ENCODE measurements around the gene CRHR1.

The CRHR1 gene
- long read RNA-seq = 0 reads

DNA sequence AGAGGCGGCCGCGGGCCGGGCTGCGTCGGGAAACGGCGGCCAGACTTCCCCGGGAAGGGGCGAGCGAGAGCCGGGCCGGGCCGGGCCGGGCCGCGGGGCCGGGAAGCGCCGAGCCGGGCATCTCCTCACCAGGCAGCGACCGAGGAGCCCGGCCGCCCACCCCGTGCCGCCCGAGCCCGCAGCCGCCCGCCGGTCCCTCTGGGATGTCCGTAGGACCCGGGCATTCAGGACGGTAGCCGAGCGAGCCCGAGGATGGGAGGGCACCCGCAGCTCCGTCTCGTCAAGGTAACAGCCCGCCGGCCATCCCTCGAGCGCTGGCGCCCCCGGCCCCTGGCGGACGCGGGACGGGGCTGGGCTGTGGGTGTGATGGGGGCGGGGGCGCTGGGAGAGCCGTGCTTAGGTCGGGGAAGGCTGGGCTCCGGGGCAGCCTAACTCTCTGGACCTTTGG lies at the start of gene CRHR1:
TSS of gene CRHR1 (plus strand) at position 28 of the 448 bp plus-strand sequence. CDS start at position 253, 225 bp downstream.
- no peak within 1 kb of the TSS for H3K27ac ChIP-seq (replicated peaks)
- DNase-seq (ENCODE audit: low read depth in 1 of 2, low spot score in 1 of 2) = no peak
- H3K4me3 ChIP-seq (replicated peaks; ENCODE audit: insufficient read depth, low read length) = peak within 1 kb of the TSS; percentile 11
- H3K27me3 ChIP-seq (ENCODE audit: insufficient read depth, poor library complexity, severe bottlenecking) = peaks cover 57% of the 10 kb centered on the region
- TF ChIP-seq, protein P1, sequence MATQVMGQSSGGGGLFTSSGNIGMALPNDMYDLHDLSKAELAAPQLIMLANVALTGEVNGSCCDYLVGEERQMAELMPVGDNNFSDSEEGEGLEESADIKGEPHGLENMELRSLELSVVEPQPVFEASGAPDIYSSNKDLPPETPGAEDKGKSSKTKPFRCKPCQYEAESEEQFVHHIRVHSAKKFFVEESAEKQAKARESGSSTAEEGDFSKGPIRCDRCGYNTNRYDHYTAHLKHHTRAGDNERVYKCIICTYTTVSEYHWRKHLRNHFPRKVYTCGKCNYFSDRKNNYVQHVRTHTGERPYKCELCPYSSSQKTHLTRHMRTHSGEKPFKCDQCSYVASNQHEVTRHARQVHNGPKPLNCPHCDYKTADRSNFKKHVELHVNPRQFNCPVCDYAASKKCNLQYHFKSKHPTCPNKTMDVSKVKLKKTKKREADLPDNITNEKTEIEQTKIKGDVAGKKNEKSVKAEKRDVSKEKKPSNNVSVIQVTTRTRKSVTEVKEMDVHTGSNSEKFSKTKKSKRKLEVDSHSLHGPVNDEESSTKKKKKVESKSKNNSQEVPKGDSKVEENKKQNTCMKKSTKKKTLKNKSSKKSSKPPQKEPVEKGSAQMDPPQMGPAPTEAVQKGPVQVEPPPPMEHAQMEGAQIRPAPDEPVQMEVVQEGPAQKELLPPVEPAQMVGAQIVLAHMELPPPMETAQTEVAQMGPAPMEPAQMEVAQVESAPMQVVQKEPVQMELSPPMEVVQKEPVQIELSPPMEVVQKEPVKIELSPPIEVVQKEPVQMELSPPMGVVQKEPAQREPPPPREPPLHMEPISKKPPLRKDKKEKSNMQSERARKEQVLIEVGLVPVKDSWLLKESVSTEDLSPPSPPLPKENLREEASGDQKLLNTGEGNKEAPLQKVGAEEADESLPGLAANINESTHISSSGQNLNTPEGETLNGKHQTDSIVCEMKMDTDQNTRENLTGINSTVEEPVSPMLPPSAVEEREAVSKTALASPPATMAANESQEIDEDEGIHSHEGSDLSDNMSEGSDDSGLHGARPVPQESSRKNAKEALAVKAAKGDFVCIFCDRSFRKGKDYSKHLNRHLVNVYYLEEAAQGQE (IDR thresholded peaks at IDR 0.05; ENCODE audit: insufficient replicate concordance, low read depth) = no peak
- TF ChIP-seq SPI1 (IDR thresholded peaks at IDR 0.05; ENCODE audit: borderline replicate concordance, low read depth) (no peak), GABPA (IDR thresholded peaks at IDR 0.05; ENCODE audit: low read depth) (no peak)

DNA sequence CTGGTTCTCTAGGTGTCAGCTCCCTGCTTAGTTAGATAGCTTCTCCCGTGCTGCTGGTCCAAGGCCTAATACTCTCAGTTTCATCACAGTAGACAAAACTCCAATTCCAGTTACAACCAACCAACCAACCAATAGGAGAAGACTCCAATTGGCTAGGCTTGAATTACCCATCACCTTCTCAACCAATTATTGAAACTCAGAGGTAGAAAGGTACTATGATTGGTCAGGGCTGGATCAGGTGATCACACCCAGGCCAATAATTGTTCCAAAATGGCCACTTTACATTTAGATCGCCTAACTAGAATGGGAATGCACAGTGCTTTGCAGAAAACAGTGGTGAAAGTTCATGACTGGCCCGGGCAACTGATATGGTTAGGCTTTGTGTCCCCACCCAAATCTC lies 49.5 kb upstream of the CRHR1 start:
- no peak for DNase-seq (ENCODE audit: low read depth in 1 of 2, low spot score in 1 of 2)
- Histone ChIP-seq H3K27me3 (ENCODE audit: insufficient read depth, poor library complexity, severe bottlenecking) (no peaks in the 10 kb centered on the region), H3K27ac (replicated peaks) (no peak overlapping the region), H3K4me3 (replicated peaks; ENCODE audit: insufficient read depth, low read length) (no peak overlapping the region)
- TF ChIP-seq GABPA (IDR thresholded peaks at IDR 0.05; ENCODE audit: low read depth) = no peak
- no peak for TF ChIP-seq SPI1 (IDR thresholded peaks at IDR 0.05; ENCODE audit: borderline replicate concordance, low read depth)
- no peak for TF ChIP-seq POLR2AphosphoS5 (IDR thresholded peaks at IDR 0.05; ENCODE audit: low read depth)

DNA sequence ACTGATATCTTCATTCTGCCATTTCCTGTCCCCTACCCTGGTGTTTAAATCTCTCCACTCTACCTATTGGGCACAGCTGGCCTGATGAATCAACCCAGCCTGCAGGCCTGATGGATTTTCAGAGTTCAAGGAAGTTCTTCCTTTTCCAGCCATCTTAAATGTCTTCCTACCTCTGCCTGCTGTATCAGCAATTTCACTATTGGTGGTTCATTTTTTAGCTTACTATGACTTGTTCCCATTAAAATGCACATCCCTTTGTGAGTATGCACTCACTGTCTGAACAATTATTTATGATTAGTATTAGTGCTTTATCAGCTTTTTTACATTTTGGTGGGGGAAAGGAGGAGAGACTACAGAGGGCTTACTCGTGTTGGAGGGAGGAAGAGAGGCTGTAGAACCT lies 48.6 kb upstream of the CRHR1 start:
- Histone ChIP-seq H3K4me3 (replicated peaks; ENCODE audit: insufficient read depth, low read length) (no peak overlapping the region), H3K27ac (replicated peaks) (no peak overlapping the region), H3K27me3 (ENCODE audit: insufficient read depth, poor library complexity, severe bottlenecking) (no peaks in the 10 kb centered on the region)
- DNase-seq (ENCODE audit: low read depth in 1 of 2, low spot score in 1 of 2) = no peak
- no peak for TF ChIP-seq GABPA (IDR thresholded peaks at IDR 0.05; ENCODE audit: low read depth)
- TF ChIP-seq, protein P1 (IDR thresholded peaks at IDR 0.05; ENCODE audit: insufficient replicate concordance, low read depth) = no peak
- TF ChIP-seq POLR2AphosphoS5 (IDR thresholded peaks at IDR 0.05; ENCODE audit: low read depth) = no peak
- TF ChIP-seq SPI1 (IDR thresholded peaks at IDR 0.05; ENCODE audit: borderline replicate concordance, low read depth) = no peak
- TF ChIP-seq, protein P2, sequence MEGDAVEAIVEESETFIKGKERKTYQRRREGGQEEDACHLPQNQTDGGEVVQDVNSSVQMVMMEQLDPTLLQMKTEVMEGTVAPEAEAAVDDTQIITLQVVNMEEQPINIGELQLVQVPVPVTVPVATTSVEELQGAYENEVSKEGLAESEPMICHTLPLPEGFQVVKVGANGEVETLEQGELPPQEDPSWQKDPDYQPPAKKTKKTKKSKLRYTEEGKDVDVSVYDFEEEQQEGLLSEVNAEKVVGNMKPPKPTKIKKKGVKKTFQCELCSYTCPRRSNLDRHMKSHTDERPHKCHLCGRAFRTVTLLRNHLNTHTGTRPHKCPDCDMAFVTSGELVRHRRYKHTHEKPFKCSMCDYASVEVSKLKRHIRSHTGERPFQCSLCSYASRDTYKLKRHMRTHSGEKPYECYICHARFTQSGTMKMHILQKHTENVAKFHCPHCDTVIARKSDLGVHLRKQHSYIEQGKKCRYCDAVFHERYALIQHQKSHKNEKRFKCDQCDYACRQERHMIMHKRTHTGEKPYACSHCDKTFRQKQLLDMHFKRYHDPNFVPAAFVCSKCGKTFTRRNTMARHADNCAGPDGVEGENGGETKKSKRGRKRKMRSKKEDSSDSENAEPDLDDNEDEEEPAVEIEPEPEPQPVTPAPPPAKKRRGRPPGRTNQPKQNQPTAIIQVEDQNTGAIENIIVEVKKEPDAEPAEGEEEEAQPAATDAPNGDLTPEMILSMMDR (IDR thresholded peaks at IDR 0.05; ENCODE audit: insufficient read depth, low read length) = no peak

DNA sequence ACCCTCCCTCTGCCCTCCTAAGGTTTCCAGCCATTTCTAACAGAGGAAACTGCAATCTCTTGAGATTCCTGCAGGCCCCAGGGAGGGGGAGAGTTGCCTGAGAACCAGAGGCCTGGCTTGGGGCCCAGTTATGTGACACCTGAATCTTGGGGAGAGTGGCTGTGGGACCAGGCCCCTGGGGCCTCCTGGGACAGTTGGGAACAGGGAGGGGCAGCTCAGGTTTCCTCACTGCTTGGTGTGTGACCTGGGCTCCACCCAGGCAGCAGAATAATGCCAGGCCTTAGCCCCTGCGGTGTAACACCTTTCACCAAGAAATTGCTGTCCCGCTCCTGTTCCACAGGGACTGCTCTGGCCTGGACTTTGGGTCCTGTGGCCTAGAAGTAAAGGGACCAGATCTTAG lies 44.3 kb upstream of the CRHR1 start:
- TF ChIP-seq, protein P2 (IDR thresholded peaks at IDR 0.05; ENCODE audit: insufficient read depth, low read length) = no peak
- Histone ChIP-seq H3K4me3 (replicated peaks; ENCODE audit: insufficient read depth, low read length) (no peak overlapping the region), H3K27me3 (ENCODE audit: insufficient read depth, poor library complexity, severe bottlenecking) (no peaks in the 10 kb centered on the region), H3K27ac (replicated peaks) (no peak overlapping the region)
- DNase-seq (ENCODE audit: low read depth in 1 of 2, low spot score in 1 of 2) = no peak

All from HL-60 (cell line).